GM12875 (cell line): ENCODE measurements around the gene RGS21.
"Not testable (repeated sequence)": the region's sequence is repeated elsewhere in the genome, so short reads cannot be mapped to it uniquely, and the experiment has no call there.

Source experiments
- H3K4me3 ChIP-seq: one replicate; pipeline ENCODE4 v1.5.1; 2011; ENCODE audit warnings: low read depth, low read length, control low read depth
- TF ChIP-seq, protein P1 (sequence below): IDR thresholded peaks from 2 replicates; pipeline ENCODE4 v1.5.1; 2011; ENCODE audit warnings: low read depth, mild to moderate bottlenecking, control low read depth, inconsistent platforms, low read length, moderate library complexity, borderline replicate concordance; ENCODE audit not compliant: insufficient read depth

RGS21 gene

DNA sequence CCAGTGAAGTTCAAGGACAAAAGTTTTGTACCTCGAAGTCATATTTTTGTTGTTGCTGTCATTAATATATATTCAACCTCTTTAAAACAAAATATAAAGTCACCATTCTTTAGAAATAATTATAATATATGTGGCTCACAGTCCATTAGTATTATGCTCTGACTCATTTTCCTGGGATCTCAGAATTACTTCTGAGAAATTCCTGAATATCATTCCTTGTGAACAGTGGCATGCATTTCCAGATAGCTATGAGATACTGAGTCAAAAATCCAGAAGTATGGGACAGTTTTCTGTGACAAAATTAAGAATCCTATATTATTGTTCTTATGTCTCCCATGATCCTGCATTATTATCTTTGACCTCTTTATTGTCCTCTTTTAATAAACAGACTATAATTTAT, 13.8 kb upstream of the RGS21 start:
- TF ChIP-seq, protein P1, sequence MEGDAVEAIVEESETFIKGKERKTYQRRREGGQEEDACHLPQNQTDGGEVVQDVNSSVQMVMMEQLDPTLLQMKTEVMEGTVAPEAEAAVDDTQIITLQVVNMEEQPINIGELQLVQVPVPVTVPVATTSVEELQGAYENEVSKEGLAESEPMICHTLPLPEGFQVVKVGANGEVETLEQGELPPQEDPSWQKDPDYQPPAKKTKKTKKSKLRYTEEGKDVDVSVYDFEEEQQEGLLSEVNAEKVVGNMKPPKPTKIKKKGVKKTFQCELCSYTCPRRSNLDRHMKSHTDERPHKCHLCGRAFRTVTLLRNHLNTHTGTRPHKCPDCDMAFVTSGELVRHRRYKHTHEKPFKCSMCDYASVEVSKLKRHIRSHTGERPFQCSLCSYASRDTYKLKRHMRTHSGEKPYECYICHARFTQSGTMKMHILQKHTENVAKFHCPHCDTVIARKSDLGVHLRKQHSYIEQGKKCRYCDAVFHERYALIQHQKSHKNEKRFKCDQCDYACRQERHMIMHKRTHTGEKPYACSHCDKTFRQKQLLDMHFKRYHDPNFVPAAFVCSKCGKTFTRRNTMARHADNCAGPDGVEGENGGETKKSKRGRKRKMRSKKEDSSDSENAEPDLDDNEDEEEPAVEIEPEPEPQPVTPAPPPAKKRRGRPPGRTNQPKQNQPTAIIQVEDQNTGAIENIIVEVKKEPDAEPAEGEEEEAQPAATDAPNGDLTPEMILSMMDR: no peak
- no peak overlapping the region for H3K4me3 ChIP-seq

- H3K4me3 ChIP-seq: not testable (repeated sequence)
Observed at GRCh38 chr1:192308314-192308713, 8.5 kb upstream of the RGS21 start.

DNA sequence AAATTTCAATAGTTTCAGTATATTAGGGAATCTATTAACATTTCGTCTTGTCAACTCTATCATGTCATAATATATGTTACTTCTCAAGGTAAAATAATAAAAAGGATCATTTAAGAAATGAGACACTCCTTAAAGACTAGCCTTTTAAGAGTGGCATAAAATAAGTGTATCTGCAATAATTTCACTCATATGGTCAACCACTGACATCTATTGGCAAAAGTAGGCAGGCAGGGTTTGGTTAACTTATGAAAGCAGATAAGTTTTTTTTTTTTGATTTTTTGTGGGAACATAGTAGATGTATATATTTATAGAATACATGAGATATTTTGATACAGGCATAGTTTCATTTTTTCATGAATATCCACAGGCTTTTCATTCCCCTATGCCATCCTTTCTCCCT, 5.5 kb upstream of the RGS21 start:
- TF ChIP-seq, protein P1: 0 out of 2 replicates have a peak, but pooled peaks have one; percentile 5
- H3K4me3 ChIP-seq: no peak overlapping the region

DNA sequence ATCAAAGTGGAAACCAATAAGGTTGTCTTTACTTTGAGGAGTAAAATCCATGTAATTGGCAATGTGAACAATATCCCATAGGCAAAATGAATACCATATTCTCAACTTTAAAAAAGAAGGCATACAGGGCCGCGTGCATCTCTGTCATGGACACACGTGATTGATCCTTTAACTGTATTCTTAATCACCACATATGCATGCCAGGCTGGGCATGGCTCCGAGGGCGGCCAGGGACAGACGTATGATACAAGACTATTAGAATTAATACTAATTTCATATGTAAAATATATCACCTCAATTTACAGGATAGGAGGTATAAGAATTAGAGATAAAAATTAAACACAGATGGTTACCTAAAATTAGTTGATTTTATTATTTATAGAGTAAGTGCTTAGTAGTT, 11.2 kb downstream of the RGS21 start:
- no peak overlapping the region for H3K4me3 ChIP-seq
- TF ChIP-seq, protein P1: no peak

GRCh38 chr1:192342842-192343241, 26.1 kb downstream of the RGS21 start:
- H3K4me3 ChIP-seq: no peak overlapping the region
- TF ChIP-seq, protein P1: no peak

GRCh38 chr1:192343344-192343743, 26.6 kb downstream of the RGS21 start:
- H3K4me3 ChIP-seq: no peak overlapping the region
- TF ChIP-seq, protein P1: no peak

DNA sequence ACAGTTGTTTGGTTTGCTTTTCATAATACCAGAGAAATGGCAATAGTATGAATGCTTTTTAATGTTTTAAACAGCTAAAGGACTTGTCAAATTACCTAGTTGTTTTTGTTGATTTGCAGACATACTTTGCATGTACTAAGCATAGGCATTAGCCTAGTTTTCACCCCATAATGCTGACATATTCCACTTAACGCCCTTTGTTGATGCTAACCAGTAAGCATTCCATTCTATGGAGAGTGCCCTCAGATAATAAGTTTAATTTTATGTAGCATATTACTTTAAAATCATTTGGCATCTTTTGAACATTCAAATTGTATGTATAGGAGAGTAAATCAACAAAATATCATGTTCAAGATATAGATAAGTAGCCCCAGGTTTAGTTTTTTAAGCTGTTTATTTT, 32.5 kb downstream of the RGS21 start:
- H3K4me3 ChIP-seq: no peak overlapping the region
- TF ChIP-seq, protein P1: no peak

GRCh38 chr1:192350356-192350755, 33.6 kb downstream of the RGS21 start:
- TF ChIP-seq, protein P1: no peak

More at GRCh38 chr1:192350356-192350755, 33.6 kb downstream of the RGS21 start:
- no peak overlapping the region for H3K4me3 ChIP-seq
